Stimulated activated CD8-positive, alpha-beta memory T cell treated with anti-CD3 and anti-CD28 coated beads, Interleukin-12 subunit alpha, Interleukin-12 subunit beta, amount 100 ng/mL, for 1 hour (primary cell): ENCODE results near the gene VANGL2.

Experiments used
- DNase-seq: peaks from one replicate; pipeline ENCODE4 v3.0.0-alpha.2; 2020; ENCODE audit warnings: low read depth

Gene VANGL2

DNA sequence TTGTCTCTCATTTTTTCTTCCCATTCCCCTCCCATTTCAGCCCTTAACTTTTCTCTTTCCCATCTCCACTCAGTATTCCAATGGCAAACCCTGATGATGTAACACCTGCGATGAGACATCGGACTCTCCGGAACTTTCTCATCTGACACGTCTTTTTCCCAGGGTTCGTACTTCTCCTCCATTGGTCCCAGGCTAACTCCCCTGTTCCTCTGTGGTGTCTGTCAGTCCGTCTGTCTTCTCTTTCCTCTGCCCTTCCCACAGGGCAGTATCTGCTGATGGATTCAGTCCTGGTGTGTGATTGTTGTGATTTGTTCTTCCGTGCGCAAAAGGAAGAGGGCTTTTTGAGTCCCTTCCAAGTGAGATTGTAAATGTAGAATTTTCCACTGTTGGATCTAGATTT lies 27.7 kb downstream of the VANGL2 start:
- DNase-seq = no peak

DNA sequence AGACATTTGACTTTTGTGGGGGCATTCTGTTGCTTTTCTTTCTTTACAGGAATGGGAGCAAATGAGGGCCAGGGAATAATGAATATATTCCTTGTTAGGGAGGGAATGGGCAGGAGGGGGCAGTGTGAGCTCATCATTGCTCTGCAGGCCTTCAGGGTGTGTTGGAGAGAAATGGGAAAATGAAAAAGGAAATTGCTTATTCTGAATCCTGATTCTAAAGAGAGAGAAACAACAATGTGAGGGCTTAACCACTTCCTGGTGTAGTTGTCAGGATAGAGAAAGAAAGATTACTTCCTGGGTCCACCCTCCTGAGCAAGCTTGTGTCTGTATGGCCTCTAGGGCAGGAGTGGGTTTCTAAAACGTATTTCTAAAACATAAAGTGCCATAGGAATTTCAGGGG lies 28.3 kb downstream of the VANGL2 start:
- peak; percentile 25 for DNase-seq

DNA sequence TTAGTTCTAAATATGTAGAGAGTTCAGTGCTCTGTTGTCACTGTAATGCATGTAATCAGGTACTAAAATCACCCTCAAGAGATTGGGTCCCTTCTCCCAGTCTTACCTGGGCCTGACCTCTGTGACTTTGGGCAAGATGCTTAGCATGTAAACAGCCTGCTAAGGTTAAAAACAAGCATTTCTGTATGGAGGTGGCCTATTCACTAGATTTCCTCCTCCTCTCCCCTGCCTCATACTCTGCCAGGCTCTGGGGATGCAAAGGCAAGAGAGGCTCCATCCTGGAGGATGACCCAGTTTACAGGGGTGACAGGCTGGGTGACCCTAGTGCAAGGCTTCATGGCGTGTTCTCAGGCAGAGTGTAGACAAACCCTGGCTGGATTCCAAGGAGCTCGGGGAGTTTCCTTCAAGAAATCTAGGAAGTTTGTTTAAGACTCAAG lies 28.8 kb downstream of the VANGL2 start:
- DNase-seq = no peak

DNA sequence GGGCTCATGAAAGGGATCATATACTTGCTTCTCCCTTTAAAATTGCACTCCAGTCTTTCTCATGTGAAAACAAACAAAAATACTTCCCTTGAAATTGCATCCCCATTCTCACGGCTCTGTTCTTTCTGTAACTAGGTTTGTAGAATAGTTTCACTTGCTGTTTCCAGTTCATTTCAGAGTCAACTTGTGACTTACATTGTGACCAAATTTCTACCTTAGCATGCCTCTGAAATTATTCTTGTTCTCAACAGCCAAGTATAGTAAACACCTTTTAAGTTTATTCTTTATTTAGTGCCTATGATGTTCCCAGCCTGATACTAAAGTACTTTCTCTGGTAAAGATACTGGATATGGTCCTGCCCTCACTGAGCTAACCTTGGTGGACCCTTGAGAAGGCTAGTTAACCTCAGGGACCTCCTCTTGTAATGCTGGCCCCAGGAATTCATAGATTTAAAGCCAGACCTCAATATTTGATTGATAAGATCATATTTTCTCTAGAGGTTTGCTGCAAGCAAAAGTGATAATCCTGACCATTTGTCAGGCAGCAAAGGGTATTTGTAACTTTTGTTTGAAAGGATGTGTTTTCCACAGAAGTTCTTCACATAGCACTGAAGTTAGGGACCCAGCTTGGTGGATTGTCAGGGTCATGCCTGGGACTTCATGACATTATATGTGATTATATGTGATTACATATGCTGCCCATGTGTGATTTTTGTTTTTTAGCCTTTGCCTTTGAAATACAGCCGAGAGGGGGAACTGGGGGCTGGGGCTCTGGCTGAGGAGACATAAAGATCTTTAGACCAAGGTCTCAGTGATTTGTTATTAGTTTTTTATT lies 29.6 kb downstream of the VANGL2 start:
- no peak for DNase-seq

DNA sequence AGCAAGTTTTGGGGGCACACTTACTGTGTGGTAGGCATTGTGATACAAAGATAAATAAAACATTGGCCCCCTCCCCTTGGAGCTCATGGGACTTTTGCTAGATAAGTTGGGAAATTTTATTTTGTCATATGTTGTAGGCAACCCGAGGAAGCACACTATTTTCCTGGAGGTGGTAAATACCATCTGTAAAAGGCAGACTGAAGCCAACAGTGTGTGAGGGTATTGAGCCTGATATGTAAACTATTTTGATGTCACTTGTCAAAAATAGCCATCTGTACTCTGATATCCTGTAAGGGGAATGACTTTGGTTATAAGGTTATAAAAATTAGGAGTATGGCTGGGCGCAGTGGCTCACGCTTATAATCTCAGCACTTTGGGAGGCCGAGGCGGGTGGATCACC lies 30.6 kb downstream of the VANGL2 start:
- no peak for DNase-seq

DNA sequence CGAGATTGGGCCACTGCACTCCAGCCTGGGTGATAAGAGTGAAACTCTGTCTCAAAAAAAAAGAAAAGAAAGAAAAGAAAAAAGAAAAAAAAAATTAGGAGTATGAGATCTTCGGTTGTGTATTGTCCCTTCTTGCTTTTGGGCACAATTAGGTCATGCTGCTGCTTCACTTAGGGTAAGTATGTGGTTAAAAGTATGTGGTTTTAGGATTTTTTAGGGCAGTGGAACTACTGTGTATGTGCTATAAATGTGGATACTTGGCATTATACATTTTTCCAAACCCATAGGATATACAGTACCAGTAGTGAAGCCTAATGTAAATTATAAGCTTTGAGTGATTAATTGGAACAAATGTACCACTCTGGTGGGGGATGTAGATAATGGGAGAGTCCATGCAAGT lies 31.2 kb downstream of the VANGL2 start:
- no peak for DNase-seq

DNA sequence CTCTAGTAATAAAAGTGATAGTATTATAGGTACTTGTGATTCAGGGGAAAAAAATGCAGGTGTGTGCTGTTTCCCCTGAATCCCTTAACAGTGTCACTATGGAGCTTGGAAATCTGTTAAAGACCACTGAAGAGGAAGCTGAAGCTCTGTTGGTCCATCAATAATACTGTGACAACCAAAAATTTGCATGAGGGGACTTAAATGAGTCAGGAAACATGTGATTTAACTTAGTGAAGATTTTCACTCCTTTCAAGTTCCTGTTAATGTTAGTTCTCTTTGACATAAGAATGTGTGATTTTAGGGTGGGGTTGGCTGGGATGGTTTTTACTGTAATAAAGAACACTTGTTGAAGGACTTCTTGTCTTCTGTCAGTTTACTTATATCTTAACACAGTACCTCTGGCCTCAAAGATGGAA lies 32.0 kb downstream of the VANGL2 start:
- DNase-seq = no peak

DNA sequence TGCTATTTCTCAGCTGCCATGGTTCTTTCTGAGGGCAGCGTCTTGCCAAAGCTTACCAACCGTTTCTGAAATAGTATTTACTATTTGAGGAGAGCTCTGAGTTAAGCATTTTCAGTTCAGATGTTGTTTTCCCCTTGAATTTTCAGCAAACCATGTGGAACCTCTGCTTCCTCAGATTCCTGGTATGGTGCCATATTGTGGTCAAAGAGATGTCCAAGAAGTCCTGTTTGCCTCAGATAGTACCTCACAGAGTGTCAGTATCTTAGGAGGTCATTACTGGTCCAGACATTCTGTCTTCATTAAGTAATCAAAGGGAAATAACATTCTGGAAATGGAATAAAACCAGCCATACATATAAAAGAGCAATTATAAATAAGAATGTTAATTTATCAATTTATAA lies 36.6 kb downstream of the VANGL2 start:
- no peak for DNase-seq

DNA sequence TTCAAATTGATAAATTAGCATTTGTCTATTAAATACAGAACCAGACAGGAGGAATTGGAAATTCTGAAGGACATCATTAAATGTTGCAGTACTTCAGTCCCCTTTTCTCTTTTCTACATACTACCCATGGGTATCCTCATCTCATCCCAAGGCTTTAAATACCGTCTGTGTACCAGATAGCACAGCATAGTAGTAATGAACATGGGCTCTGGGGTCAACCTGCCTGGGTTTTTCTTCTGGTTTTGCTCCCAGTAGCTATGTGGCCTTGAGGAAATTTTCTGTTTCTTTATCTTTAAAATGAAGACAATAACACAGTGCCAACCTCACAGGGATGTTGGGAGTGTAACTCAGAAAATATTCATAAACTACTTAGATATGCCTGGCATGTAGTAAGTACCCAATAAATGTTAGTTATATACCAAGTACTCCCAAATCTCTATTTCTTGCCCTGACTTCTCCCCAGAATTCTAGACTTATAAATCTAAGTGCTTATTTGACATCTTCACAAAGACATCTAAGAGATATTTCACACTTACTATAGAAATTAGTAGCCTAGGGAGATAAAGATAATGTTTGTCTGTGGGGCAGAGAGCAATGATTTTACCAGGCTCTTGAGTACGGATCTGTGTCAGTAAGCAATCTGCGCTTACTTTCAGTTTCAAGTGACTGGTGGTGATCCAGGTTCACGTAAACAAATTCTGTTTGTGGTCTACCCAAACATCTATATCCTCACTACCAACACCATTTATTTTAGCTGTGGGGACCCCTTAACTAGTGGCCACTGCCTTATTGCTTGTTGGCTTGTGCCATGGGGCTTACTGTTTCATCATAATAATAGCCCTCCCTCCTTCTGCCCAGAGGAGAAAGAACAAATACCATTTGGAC lies 37.3 kb downstream of the VANGL2 start:
- DNase-seq = no peak

DNA sequence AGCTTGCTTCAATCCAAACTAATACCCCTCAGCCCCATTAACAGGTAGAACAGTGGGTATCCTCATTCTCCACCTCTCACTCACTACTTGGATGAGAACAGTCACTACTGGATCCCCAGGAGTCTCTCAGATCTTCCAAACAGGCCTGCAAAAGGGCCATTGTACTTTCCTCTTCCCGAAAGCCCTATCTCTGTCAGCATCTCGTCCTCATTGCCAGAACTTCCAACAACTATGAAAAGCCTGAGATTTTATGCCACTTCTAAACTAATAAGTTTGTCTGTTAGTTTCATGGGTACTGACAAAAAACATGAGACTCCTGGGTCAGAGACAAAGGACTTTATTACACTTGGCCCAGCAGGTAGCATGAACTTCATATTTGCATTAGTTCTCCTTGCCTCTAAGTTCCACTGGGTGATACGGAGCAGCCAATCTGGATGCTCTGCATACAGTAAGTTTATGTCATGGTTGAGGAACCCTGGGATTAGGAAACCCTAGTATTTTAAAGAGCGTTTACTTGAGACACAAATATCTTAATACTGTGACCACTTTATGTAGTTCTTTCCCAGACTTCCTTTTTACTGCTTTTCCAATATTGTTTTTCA lies 38.1 kb downstream of the VANGL2 start:
- DNase-seq = no peak

DNA sequence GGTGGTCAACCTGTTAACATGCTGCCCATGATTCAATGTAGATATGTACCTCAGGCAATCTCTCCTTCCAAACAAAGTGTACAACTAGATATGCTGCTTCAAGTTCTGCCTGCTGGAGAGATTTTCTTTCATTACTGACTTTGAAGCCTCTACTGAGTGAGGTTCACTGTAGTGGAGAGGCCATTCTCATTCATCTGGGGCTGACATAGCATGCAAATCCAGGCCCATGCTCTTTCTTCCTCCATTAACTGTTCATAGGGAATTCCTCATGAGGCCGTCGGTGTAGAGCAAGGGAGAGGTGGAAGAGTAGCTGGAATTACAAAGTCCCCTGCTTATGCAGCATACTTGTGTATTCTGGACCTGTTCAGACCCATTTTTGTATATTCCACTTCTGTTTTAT lies 38.6 kb downstream of the VANGL2 start:
- DNase-seq = no peak

DNA sequence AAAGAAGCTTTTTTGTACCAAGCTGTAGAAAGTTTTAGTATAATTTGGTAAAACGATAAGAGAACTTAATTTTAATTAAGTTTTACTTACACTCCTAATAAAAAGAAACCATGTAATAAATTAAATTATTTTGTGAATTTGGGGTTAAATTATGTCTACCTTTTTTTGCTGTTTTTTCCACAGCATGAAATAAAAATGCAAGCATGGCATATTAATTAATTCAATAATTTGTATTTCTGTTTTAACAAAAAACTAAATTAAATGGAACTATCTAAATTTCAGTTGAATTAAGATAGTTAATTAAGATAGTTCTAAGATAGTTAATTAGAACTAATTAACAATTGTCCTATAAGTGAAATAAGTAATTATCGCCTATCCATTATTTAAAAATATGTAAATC lies 39.4 kb downstream of the VANGL2 start:
- no peak for DNase-seq

DNA sequence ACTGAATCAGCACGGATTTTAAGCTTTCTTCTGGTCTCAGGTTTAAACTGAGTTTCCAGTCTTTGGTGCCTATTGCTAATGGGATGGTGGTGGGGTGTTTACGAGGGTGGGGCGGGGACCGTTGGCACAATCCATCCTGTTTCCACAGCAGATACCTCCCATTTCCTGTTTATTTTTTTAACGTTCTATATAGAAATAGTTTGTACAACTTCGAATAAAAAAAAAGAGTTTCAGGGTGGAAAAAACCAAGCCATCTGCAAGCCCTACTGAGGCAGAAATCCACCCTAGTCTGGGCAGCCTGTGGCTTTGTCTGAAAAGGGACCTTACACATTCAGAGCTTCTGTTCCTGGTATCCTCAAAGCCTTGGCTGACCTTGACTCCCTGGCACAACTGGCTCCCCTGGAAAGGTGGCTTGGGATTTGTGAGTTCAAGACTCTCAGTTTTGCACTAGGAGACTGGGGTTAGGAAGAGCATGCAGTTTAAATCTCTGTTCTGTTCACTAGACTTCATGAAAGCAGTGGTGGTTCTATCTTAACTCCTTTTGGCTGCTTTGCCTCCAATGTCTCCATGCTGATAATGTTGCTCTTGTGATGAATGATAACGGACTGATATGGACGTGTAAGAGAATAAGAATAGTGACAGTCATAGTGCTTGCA lies 46.7 kb downstream of the VANGL2 start:
- DNase-seq = no peak

DNA sequence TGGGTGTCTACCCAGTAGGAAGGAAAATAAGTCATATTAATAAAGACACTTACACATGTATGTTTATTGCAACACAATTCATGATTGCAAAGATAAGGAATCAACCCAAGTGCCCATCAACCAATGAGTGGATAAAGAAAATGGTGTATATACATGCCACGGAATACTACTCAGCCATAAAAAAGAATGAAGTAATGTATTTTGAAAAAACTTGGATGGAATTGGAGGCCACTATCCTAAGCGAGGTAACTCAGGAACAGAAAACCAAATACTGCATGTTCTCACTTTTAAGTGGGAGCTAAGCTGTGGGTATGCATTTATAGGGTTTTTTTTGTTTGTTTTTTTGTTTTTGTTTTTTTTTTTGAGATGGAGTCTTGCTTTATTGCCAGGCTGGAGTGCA lies 49.1 kb downstream of the VANGL2 start:
- DNase-seq = no peak

DNA sequence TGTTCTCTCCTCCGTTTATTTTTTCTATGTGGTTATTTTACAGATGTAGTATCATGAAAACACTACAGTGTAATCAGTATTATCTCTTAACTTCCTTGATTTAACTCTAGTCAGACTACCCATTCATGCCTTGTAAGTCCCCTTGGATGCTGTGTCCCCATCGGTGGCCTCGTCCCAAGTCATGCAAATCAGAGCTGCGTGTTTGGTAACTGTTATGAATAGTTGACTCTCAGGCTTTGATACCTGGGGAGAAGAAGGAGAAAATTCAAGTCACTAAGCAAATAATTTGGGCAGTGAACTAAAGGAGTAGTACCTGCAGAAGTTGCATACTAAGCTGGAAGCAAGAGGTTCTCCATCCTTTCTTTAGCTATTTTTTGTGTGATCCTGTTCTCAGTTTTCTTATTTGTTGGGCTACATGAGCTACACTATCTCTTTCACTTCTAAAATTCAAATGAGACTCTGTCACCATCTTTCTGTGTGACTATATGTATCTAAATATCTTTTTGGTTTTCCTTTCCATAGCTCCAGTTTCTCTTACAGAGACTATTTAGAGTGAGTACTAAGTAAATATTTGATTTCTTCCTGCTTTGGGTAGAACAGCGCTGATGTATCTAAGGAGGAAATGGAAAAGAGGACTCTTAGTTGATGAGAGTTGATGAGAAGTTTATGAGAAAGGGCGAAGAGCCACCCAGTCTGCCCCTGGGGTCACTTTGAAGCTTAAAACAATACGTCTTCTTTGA lies 50.9 kb downstream of the VANGL2 start:
- no peak for DNase-seq

DNA sequence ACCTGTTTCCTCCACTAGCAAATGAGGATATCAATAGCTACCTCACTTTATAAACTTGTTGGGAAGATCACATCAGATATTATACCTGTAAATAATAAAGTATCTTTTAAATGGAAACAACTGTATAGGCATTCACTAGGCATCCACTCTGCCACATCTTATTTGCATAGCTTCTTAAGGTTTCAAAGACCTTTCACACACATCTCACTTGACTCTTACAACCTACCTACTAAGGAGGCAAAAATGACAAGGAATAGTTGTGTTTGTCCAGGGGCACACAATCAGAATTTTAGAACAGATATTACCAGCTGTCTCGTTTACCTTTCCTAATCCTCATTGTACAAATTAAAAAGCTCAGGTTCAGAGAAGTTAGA lies 51.5 kb downstream of the VANGL2 start:
- DNase-seq = no peak

DNA sequence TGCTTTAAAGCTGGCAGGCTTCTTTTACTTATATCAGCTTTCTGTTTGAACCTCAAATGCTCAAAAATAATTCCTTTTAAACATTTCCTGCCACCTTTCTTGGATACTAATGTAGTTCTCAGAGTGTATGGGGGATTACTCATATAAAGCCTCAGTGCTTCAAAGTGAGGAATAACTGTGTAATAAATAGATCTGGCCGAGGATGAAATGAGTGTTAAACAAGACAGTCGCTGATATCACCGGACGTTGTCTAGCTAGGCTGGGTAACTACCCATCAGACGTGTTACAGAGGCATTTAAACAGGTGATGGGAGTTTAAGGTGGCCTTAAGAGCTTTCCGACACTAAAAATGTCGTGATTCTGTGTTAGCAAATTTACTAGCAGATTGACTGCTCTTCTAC lies 53.1 kb downstream of the VANGL2 start:
- DNase-seq = no peak

DNA sequence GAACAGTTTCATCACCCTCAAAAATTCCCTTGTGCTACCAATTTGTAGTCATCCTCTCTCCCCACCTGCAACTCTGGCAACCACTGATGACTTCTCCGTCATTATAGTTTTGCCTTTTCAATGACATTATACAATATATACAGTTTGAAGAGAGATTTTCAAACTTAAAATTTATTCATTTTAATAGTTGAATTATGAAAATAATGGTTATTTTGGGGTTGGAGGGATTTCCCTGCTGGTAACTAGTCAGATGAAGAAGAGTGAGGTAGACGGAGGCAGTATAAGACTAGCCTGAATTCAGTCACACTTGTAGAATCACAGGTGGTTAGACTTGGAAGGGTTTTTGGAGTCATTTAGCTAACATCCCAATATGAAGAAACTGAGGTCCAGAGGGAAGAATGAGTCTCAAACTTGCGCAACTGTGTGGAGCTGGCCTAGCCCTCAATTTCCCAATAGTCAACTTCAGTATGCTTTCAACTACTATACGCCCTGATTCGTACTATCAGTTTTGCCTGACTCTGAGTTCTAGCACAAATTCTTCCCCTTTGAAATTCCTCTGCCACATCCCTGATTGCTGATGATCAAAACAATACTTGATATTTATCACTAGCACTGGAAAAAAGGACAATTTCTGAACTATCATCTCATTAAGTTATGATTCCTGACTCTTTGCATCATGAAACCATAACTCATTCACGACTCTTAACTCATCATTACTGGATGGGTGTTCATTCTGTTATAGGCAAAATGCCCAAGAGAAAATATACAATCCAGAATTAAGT lies 54.2 kb downstream of the VANGL2 start:
- no peak for DNase-seq

DNA sequence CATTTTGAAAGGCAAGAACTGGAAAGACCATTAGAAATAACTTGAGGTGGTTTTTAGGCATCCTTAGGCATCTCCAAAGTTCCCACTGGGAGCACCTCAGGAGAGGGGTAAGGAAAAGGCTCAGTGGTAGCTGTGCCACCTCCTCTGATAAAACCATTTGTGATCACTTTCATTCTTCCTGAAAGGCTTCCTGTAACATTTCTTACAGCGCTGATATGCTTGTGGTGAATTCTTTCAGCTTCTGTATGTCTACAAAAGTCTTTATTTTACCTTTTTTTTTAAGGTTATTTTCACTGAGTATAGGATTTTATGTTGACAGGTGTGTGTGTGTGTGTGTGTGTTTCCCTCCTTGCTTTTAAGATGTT lies 54.8 kb downstream of the VANGL2 start:
- no peak for DNase-seq

DNA sequence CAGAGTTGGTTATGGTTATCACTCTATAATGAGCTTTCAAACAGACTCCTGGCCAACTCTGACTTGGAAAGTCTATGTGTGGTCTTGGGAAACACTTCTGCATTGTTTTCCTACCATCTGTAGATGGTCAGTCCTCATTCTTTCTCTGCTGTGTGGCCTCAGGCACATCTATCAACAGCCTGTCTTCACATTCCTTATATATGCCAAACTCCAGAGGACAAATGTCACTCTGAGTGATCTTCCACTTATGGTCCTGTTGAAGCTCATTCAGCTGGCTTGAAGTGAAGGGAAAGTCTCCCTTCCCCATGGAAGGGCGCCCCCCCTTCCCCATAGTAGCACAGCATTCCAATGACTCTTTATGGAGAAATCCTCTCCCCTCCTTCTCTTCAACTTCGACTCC lies 58.7 kb downstream of the VANGL2 start:
- no peak for DNase-seq

DNA sequence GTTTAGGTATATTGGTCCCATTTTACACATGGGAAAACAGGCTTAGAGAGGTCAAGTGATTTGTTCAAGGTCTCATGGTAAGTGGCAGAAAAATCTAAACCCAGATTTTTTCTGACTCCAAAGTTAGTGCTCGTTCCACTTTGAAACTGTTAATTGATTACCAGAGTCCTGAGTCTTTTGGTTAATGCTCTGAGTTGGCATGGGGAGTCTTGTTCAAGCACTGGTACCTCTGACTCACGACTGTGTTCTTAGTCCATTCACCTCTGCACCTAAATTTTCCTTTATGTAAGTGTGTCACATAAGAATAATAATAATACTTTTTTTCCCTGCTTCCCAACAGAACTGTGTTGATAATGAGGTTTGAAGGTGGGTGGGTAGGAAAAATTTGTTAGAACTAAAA lies 59.3 kb downstream of the VANGL2 start:
- DNase-seq = no peak
